ENCODE data around the gene RHBDL1.

RHBDL1 gene

DNA sequence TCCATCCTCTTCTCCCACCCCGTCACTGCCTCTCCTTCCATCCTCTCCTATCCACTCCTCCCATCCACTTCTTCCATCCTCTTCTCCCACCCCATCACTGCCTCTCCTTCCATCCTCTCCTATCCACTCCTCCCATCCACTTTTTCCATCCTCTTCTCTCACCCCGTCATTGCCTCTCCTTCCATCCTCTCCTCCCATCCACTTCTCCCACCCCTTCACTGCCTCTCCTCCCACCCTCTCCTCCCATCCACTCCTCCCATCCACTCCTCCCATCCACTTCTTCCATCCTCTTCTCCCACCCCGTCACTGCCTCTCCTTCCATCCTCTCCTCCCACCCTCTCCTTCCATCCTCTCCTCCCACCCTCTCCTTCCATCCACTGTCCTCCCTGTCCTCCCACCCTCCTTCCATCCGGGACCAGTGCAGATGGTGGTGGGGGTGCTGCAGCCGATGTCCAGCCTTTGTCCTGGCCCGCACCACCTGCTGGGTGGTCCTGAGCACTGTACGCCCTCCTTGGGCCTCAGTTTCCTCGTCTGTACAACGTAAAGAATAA lies 43.6 kb upstream of the RHBDL1 start:
- Histone ChIP-seq H2AFZ (ENCODE audit: low read depth, low read length) (no peak overlapping the region), H3K79me2 (ENCODE audit: insufficient read depth, low read length) (peaks cover 23% of the 10 kb centered on the region), H4K20me1 (ENCODE audit: insufficient read depth, low read length) (peaks cover 34% of the 10 kb centered on the region), H3K9me3 (ENCODE audit: insufficient read depth, low read length, severe bottlenecking) (no peaks in the 10 kb centered on the region), H3K9ac (ENCODE audit: low read depth, low read length) (no peak overlapping the region), H3K4me3 (ENCODE audit: low read depth in 1 of 2, low read length in 2 of 2) (no peak overlapping the region), H3K27me3 (ENCODE audit: insufficient read depth, low read length, poor library complexity) (no peaks in the 10 kb centered on the region), H3K36me3 (ENCODE audit: insufficient read depth, low read length) (peaks cover 24% of the 10 kb centered on the region), H3K4me2 (ENCODE audit: insufficient read depth, low read length) (no peak overlapping the region), H3K27ac (ENCODE audit: low read length) (no peak overlapping the region), H3K4me1 (ENCODE audit: insufficient read depth, low read length) (peaks cover 20% of the 10 kb centered on the region)
- TF ChIP-seq, protein P1, sequence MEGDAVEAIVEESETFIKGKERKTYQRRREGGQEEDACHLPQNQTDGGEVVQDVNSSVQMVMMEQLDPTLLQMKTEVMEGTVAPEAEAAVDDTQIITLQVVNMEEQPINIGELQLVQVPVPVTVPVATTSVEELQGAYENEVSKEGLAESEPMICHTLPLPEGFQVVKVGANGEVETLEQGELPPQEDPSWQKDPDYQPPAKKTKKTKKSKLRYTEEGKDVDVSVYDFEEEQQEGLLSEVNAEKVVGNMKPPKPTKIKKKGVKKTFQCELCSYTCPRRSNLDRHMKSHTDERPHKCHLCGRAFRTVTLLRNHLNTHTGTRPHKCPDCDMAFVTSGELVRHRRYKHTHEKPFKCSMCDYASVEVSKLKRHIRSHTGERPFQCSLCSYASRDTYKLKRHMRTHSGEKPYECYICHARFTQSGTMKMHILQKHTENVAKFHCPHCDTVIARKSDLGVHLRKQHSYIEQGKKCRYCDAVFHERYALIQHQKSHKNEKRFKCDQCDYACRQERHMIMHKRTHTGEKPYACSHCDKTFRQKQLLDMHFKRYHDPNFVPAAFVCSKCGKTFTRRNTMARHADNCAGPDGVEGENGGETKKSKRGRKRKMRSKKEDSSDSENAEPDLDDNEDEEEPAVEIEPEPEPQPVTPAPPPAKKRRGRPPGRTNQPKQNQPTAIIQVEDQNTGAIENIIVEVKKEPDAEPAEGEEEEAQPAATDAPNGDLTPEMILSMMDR (IDR thresholded peaks at IDR 0.05; ENCODE audit: borderline replicate concordance, extremely low read depth, low read length, poor library complexity, severe bottlenecking): no peak
- TF ChIP-seq EZH2 (IDR thresholded peaks at IDR 0.05; ENCODE audit: borderline replicate concordance, low read depth, low read length, severe bottlenecking): no peak
- no peak for DNase-seq
- ATAC-seq (ENCODE audit: insufficient read depth, low read depth): no peak

DNA sequence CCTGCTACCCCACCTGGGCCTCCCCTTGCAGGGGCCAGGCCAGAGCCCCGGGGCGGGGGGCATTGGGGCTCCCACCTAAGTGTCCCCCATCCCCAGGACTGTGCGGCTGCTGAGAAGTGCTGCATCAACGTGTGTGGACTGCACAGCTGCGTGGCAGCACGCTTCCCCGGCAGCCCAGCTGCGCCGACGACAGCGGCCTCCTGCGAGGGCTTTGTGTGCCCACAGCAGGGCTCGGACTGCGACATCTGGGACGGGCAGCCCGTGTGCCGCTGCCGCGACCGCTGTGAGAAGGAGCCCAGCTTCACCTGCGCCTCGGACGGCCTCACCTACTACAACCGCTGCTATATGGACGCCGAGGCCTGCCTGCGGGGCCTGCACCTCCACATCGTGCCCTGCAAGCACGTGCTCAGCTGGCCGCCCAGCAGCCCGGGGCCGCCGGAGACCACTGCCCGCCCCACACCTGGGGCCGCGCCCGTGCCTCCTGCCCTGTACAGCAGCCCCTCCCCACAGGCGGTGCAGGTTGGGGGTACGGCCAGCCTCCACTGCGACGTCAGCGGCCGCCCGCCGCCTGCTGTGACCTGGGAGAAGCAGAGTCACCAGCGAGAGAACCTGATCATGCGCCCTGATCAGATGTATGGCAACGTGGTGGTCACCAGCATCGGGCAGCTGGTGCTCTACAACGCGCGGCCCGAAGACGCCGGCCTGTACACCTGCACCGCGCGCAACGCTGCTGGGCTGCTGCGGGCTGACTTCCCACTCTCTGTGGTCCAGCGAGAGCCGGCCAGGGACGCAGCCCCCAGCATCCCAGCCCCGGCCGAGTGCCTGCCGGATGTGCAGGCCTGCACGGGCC lies 42.8 kb upstream of the RHBDL1 start:
- Histone ChIP-seq H3K79me2 (ENCODE audit: insufficient read depth, low read length) (peaks cover 23% of the 10 kb centered on the region), H3K9ac (ENCODE audit: low read depth, low read length) (no peak overlapping the region), H3K4me3 (ENCODE audit: low read depth in 1 of 2, low read length in 2 of 2) (no peak overlapping the region), H4K20me1 (ENCODE audit: insufficient read depth, low read length) (peaks cover 34% of the 10 kb centered on the region), H3K4me2 (ENCODE audit: insufficient read depth, low read length) (no peak overlapping the region), H3K27ac (ENCODE audit: low read length) (no peak overlapping the region), H3K4me1 (ENCODE audit: insufficient read depth, low read length) (peaks cover 26% of the 10 kb centered on the region), H2AFZ (ENCODE audit: low read depth, low read length) (no peak overlapping the region), H3K36me3 (ENCODE audit: insufficient read depth, low read length) (peaks cover 17% of the 10 kb centered on the region), H3K9me3 (ENCODE audit: insufficient read depth, low read length, severe bottlenecking) (no peaks in the 10 kb centered on the region), H3K27me3 (ENCODE audit: insufficient read depth, low read length, poor library complexity) (no peaks in the 10 kb centered on the region)
- DNase-seq: no peak
- TF ChIP-seq EZH2 (IDR thresholded peaks at IDR 0.05; ENCODE audit: borderline replicate concordance, low read depth, low read length, severe bottlenecking): no peak
- TF ChIP-seq, protein P1 (IDR thresholded peaks at IDR 0.05; ENCODE audit: borderline replicate concordance, extremely low read depth, low read length, poor library complexity, severe bottlenecking): no peak
- ATAC-seq (ENCODE audit: insufficient read depth, low read depth): no peak

DNA sequence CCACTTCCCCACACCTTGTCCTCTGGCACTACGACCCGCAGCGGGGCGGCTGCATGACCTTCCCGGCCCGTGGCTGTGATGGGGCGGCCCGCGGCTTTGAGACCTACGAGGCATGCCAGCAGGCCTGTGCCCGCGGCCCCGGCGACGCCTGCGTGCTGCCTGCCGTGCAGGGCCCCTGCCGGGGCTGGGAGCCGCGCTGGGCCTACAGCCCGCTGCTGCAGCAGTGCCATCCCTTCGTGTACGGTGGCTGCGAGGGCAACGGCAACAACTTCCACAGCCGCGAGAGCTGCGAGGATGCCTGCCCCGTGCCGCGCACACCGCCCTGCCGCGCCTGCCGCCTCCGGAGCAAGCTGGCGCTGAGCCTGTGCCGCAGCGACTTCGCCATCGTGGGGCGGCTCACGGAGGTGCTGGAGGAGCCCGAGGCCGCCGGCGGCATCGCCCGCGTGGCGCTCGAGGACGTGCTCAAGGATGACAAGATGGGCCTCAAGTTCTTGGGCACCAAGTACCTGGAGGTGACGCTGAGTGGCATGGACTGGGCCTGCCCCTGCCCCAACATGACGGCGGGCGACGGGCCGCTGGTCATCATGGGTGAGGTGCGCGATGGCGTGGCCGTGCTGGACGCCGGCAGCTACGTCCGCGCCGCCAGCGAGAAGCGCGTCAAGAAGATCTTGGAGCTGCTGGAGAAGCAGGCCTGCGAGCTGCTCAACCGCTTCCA lies 42.0 kb upstream of the RHBDL1 start:
- Histone ChIP-seq H3K9ac (ENCODE audit: low read depth, low read length) (no peak overlapping the region), H4K20me1 (ENCODE audit: insufficient read depth, low read length) (peaks cover 34% of the 10 kb centered on the region), H3K79me2 (ENCODE audit: insufficient read depth, low read length) (peaks cover 23% of the 10 kb centered on the region), H3K4me2 (ENCODE audit: insufficient read depth, low read length) (peak overlapping the region; percentile 92; the same call in 1 of the 2 replicates), H3K27me3 (ENCODE audit: insufficient read depth, low read length, poor library complexity) (no peaks in the 10 kb centered on the region), H3K9me3 (ENCODE audit: insufficient read depth, low read length, severe bottlenecking) (no peaks in the 10 kb centered on the region), H3K4me1 (ENCODE audit: insufficient read depth, low read length) (peaks cover 27% of the 10 kb centered on the region), H2AFZ (ENCODE audit: low read depth, low read length) (no peak overlapping the region), H3K4me3 (ENCODE audit: low read depth in 1 of 2, low read length in 2 of 2) (peak overlapping the region in 1 of 2 experiments; percentile 19; a peak in 1 of 4 replicates), H3K36me3 (ENCODE audit: insufficient read depth, low read length) (peaks cover 17% of the 10 kb centered on the region), H3K27ac (ENCODE audit: low read length) (no peak overlapping the region)
- ATAC-seq (ENCODE audit: insufficient read depth, low read depth) (no peak), DNase-seq (no peak)
- TF ChIP-seq EZH2 (IDR thresholded peaks at IDR 0.05; ENCODE audit: borderline replicate concordance, low read depth, low read length, severe bottlenecking): no peak
- TF ChIP-seq, protein P1 (IDR thresholded peaks at IDR 0.05; ENCODE audit: borderline replicate concordance, extremely low read depth, low read length, poor library complexity, severe bottlenecking): no peak
